Thymus (tissue), 11 donors: ENCODE results near the gene LNPEP. TPM values are rescaled to one million over a fixed set of nuclear protein-coding genes. Genes with fewer than 3 reads are reported as not detected.
"Not testable (repeated sequence)": the region's sequence is repeated elsewhere in the genome, so short reads cannot be mapped to it uniquely, and the experiment has no call there.

Source experiments
- DNase-seq, 9 donors: peaks; one replicate each; pipeline ENCODE4 v3.0.0-alpha.2; 2013; ENCODE audit warnings: low spot score in 9 of 9, low read depth in 6 of 9, missing footprints in 1 of 9
- H3K27ac ChIP-seq, 2 donors: one replicate each; pipeline ENCODE4 v1.5.1; 2013; ENCODE audit warnings: control low read depth in 1 of 2, low read depth in 1 of 2, low read length in 1 of 2, mild to moderate bottlenecking in 1 of 2, moderate library complexity in 1 of 2
- H3K27me3 ChIP-seq, 2 donors: one replicate each; pipeline ENCODE4 v1.5.1; 2013; ENCODE audit warnings: low read length in 1 of 2; ENCODE audit not compliant: control insufficient read depth in 2 of 2, insufficient read depth in 1 of 2
- H3K36me3 ChIP-seq, 2 donors: one replicate each; pipeline ENCODE4 v1.5.1; 2013; ENCODE audit warnings: low read length in 1 of 2, mild to moderate bottlenecking in 1 of 2, moderate library complexity in 1 of 2; ENCODE audit not compliant: control insufficient read depth in 2 of 2, insufficient read depth in 2 of 2
- H3K4me1 ChIP-seq, 2 donors: one replicate each; pipeline ENCODE4 v1.5.1; 2013; ENCODE audit warnings: low read length in 2 of 2; ENCODE audit not compliant: control insufficient read depth in 2 of 2, insufficient read depth in 2 of 2
- H3K4me3 ChIP-seq, 2 donors: one replicate each; pipeline ENCODE4 v1.5.1; 2013; ENCODE audit warnings: low read length in 2 of 2, control low read depth in 1 of 2, mild to moderate bottlenecking in 1 of 2
- H3K9me3 ChIP-seq, 2 donors: one replicate each; pipeline ENCODE4 v1.5.1; 2013; ENCODE audit warnings: low read length in 1 of 2, mild to moderate bottlenecking in 1 of 2; ENCODE audit not compliant: control insufficient read depth in 2 of 2, insufficient read depth in 1 of 2
- WGBS: extraction: QIAGEN DNeasy Blood & Tissue Kit; methylation state at CpG from one replicate; pipeline ENCODE4 v1.1.7; 2013; 5-methylcytosine and 5-hydroxymethylcytosine counted together
- polyA plus RNA-seq: library from polyadenylated mRNA; stranded (reverse); fragments of 200-250 nt; gene quantifications from one replicate; pipeline ENCODE4 v1.2.3, GENCODE V29; 2013
- total RNA-seq: library from RNA; stranded (reverse); fragments of 120-200 nt; gene quantifications from one replicate; pipeline ENCODE4 v1.2.4, GENCODE V29; 2013
- donor health status: healthy.

The LNPEP gene
- total and polyA plus RNA-seq, 2 donors, result 15.8 to 37.1 TPM

DNA sequence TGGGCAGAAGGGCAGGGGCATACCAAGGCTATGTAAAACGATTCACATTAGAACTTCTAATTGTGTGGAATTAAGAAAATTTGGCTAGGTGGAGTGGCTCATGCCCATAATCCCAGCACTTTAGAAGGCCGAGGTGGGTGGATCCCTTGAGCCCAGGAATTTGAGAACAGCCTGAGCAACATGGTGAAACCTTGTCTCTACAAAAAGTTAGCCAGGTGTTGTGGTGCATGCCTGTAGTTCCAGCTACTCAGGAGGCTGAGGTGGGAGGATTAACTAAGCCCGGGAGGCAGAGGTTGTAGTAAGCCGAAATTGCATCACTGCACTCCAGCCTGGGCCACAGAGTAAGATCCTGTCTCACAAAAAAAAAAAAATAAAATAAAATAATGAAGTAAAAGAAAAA is 141.4 kb downstream of the LNPEP start:
- no peak for DNase-seq
- Histone ChIP-seq H3K27ac (no peak overlapping the region), H3K4me1 (no peaks in the 10 kb centered on the region), H3K27me3 (no peaks in the 10 kb centered on the region), H3K4me3 (no peak overlapping the region), H3K36me3 (no peaks in the 10 kb centered on the region), H3K9me3 (no peaks in the 10 kb centered on the region)
- 95% methylated on average over 4 of the region's 4 CpGs for WGBS

DNA sequence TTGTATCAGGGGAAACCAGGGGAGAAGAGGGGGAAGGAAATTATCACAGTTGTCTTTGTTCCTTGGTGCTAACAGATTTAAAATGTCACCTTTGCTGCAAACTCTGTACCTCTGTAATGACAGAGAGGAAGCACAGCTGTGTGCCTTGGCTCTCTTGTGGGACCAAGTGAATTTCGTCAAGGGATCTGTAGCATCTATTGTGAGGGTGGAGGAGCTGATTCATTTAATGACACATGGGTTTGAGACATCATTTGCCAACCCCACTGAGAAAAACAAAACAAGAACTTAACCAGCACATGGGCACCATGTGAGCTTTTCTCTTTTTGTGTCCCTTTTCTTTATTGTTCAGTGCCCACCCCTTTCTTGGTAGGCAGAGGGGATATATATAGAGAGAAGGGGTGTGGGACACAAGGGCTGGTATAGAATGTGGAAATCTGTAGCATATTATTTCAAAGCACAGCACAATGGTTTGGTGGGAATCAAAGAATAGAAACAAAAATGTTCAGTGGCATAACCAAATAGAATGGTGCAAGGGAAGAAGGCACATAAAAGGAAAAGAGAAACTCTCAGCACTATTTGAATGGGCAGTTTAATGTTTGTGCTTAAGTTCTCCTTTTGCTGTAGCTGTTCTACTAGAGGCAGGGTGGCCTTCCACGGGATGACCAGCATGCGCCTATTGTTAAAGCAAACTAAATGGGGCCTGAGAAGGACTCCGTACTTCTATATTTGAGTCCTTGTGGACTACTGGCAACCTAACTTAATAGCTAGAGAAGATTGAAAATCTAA is 143.3 kb downstream of the LNPEP start:
- Histone ChIP-seq H3K27ac (no peak overlapping the region), H3K4me3 (no peak overlapping the region), H3K4me1 (no peaks in the 10 kb centered on the region), H3K9me3 (no peaks in the 10 kb centered on the region), H3K36me3 (no peaks in the 10 kb centered on the region), H3K27me3 (no peaks in the 10 kb centered on the region)
- 82% methylated on average over 4 of the region's 4 CpGs for WGBS
- DNase-seq, result no peak

DNA sequence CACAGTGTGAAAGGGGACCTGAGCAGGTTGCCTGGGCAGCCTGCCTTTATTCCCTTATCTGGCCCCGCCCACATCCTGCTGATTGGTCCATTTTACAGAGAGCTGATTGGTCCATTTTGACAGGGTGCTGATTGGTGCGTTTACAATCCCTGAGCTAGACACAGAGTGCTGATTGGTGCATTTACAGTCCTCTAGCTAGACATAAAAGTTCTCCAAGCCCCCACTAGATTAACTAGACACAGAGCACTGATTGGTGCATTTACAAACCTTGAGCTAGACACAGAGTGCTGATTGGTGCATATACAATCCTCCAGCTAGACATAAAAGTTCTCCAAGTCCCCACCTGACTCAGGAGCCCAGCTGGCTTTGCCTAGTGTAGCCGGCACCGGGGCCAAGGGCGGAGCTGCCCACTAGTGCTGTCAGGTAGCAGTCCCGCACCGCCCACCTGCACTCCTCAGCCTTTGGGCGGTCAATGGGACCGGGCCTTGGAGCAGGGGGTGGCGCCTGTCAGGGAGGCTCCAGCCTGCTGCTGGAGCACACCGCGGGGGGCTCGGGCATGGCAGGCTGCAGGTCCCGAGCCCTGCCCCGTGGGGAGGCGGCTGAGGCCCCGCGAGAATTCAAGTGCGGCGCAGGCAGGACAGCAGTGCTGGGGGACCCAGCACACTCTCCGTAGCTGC is 149.0 kb downstream of the LNPEP start:
- WGBS, result 96% methylated on average over 21 of the region's 21 CpGs
- H3K27me3 ChIP-seq, DNase-seq: not testable (repeated sequence)

DNA sequence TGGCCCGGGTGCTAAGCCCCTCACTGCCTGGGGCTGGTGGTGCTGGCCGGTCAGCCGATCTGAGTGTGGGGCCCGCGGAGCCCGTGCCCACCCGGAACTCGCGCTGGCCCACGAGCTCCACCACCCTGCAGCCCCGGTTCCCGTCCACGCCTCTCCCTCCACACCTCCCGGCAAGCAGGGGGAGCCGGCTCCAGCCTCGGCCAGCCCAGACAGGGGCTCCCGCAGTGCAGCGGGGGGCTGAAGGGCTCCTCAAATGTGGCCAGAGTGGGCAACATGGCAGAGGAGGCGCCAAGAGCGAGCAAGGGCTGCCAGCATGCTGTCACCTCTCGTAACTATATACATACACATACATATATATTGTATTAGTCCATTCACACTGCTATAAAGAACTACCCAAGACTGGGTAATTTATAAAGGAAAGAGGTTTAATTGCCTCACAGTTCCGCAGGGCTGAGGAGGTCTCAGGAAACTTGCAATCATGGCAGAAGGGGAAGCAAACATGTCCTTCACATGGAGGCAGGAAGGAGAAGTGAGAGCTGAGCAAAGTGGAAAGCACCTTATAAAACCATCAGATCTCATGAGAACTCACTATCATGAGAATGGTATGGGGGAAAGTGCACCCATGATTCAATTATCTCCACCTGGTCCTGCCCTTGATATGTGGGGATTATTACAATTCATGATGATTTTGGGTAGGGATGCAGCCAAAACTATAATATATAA is 149.7 kb downstream of the LNPEP start:
- no peak for DNase-seq
- H3K27ac ChIP-seq, result no peak overlapping the region
- no peak overlapping the region for H3K4me3 ChIP-seq
- no peaks in the 10 kb centered on the region for H3K27me3 ChIP-seq
- 97% methylated on average over 22 of the region's 22 CpGs for WGBS
- no peaks in the 10 kb centered on the region for H3K36me3 ChIP-seq
- no peaks in the 10 kb centered on the region for H3K4me1 ChIP-seq
- peaks cover 0 to 8% of the 10 kb centered on the region in 2 donors for H3K9me3 ChIP-seq

More for the DNA sequence above, 149.0 kb downstream of the LNPEP start:
- H3K36me3 ChIP-seq, H3K9me3 ChIP-seq, H3K4me1 ChIP-seq, H3K27ac ChIP-seq, H3K4me3 ChIP-seq: not testable (repeated sequence)

Other genes with a start within 250 kb of the LNPEP start
- 69.2 TPM for gene ERAP1, start 128.1 kb upstream of the LNPEP start, total RNA-seq
- gene ERAP1, start 128.1 kb upstream of the LNPEP start, polyA plus RNA-seq, result 25.1 TPM
- 11.3 TPM for gene ERAP2, start 59.6 kb upstream of the LNPEP start, total RNA-seq
- 51.5 TPM for gene ERAP2, start 59.6 kb upstream of the LNPEP start, polyA plus RNA-seq
- gene LIX1, start 206.5 kb downstream of the LNPEP start, total RNA-seq, result 0.09 TPM
- gene LIX1, start 206.5 kb downstream of the LNPEP start, polyA plus RNA-seq, result 0.09 TPM
- 39.4 TPM for gene RIOK2, start 247.2 kb downstream of the LNPEP start, total RNA-seq
- gene RIOK2, start 247.2 kb downstream of the LNPEP start, polyA plus RNA-seq, result 15.9 TPM